ENCODE measurements around the gene PTPRA. TPM values are rescaled to one million over a fixed set of nuclear protein-coding genes. Genes with fewer than 3 reads are reported as not detected.

PTPRA gene
- total and polyA plus RNA-seq, 2 of the 8 experiments (the other 6 are each of a cell fraction or from before 2014, with no cell fraction given) = 47.7 to 51.3 TPM

DNA sequence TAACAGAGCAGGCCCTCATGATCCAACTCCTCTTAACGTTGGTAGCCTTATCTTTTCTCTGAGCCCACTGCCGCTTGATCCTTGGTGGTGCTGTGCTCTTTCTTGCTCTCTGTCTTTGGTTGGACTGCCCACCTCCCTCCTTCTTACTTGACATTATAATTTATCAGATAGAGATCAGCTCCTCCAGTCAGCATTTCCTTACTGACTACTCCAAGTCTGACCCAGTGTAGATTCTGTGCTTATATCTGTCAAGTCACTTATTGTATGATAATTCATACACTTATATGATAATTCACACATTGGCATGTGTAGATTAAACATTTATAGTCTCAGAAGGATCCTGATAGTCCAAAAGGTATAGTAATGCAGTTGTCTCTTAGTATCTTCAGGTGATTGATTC lies 18.1 kb downstream of the PTPRA start:
- H3K4me2 ChIP-seq (ENCODE audit: insufficient read depth in 1 of 2, low read depth in 2 of 2, low read length in 2 of 2) = no peak overlapping the region
- no peaks in the 10 kb centered on the region for H3K4me1 ChIP-seq (replicated peaks in 1 of 4; ENCODE audit: control insufficient read depth in 3 of 4, insufficient read depth in 4 of 4, low read length in 3 of 4)
- no peak overlapping the region for H2BK120ac ChIP-seq (replicated peaks; ENCODE audit: low read depth, low read length)
- peaks cover 3 to 5% of the 10 kb centered on the region in 2 experiments for H4K20me1 ChIP-seq (replicated peaks in 1 of 2; ENCODE audit: control insufficient read depth in 1 of 2, insufficient read depth in 2 of 2, low read length in 2 of 2)
- H2AFZ ChIP-seq (ENCODE audit: low read length) = no peak overlapping the region
- H2BK5ac ChIP-seq (ENCODE audit: low read depth, low read length) = no peak overlapping the region
- H3K27me3 ChIP-seq (replicated peaks in 1 of 4; ENCODE audit: control insufficient read depth in 3 of 4, extremely low read depth in 1 of 4, insufficient read depth in 3 of 4, low read length in 3 of 4) = no peaks in the 10 kb centered on the region
- no peak for FAIRE-seq
- CTCF ChIA-PET (ENCODE audit: partially characterized antibody) = interaction anchor here (1.0 kb wide), 1 partner anchor 26 kb away, joined by 3 read pairs; no protein-coding TSS in a partner anchor
- no peak overlapping the region for H3K4ac ChIP-seq (replicated peaks; ENCODE audit: insufficient read length, low read depth, low read length)
- H4K91ac ChIP-seq (replicated peaks; ENCODE audit: insufficient read length, low read length) = no peak overlapping the region
- H3K23me2 ChIP-seq (ENCODE audit: low read depth, low read length) = peaks cover 2% of the 10 kb centered on the region; the same call in 1 of the 2 replicates
- no peak overlapping the region for H2BK20ac ChIP-seq (ENCODE audit: low read length)
- no peak overlapping the region for H3K4me3 ChIP-seq (ENCODE audit: extremely low read depth in 1 of 4, insufficient read depth in 2 of 4, low read depth in 3 of 4, low read length in 4 of 4)
- H3K56ac ChIP-seq (replicated peaks; ENCODE audit: insufficient read length, low read depth, low read length) = no peak overlapping the region
- H2AK5ac ChIP-seq (ENCODE audit: low read depth, low read length) = no peak overlapping the region
- no peak overlapping the region for H2BK12ac ChIP-seq (ENCODE audit: low read depth, low read length)
- H3K79me2 ChIP-seq (ENCODE audit: control insufficient read depth in 1 of 2, insufficient read depth in 2 of 2, low read length in 2 of 2) = peaks cover 5 to 83% of the 10 kb centered on the region in 2 experiments
- H3K14ac ChIP-seq (ENCODE audit: insufficient read length) = no peak overlapping the region
- no peaks in the 10 kb centered on the region for H3K9me3 ChIP-seq (ENCODE audit: insufficient read depth in 2 of 2, low read depth in 1 of 2, low read length in 1 of 2)
- no peak overlapping the region for H4K5ac ChIP-seq (ENCODE audit: insufficient read length, low read depth, low read length)
- H3K9ac ChIP-seq (replicated peaks in 1 of 4; ENCODE audit: extremely low read depth in 1 of 4, low read depth in 3 of 4, low read length in 3 of 4) = no peak overlapping the region
- no peak for DNase-seq (ENCODE audit: low read depth in 1 of 2, low spot score in 2 of 2)
- H3K27ac ChIP-seq (ENCODE audit: low read depth, low read length) = no peak overlapping the region
- no peak overlapping the region for H3K18ac ChIP-seq (ENCODE audit: extremely low read depth, low read length)
- POLR2A ChIA-PET (ENCODE audit: partially characterized antibody) = no interaction called here
- peaks cover 10% of the 10 kb centered on the region for H3K79me1 ChIP-seq (ENCODE audit: low read depth, low read length)
- WGBS, 2 experiments (ENCODE audit: extremely low coverage in 1 of 2, insufficient coverage in 1 of 2, insufficient read length in 1 of 2, insufficient replicate concordance in 2 of 2, low coverage in 1 of 2, low lambda C conversion rate in 2 of 2, missing lambda C conversion rate in 1 of 2) = 84% methylated on average over 2 of the region's 2 CpGs; no CpG with 5 or more reads in 1 of the 2 experiments
- no peak overlapping the region for H2BK15ac ChIP-seq (ENCODE audit: low read length)
- H3K23ac ChIP-seq (ENCODE audit: insufficient read length) = no peak overlapping the region
- no peak overlapping the region for H4K8ac ChIP-seq (ENCODE audit: extremely low read depth, insufficient read depth, low read length)
- H3K36me3 ChIP-seq (ENCODE audit: control insufficient read depth in 2 of 4, insufficient read depth in 4 of 4, low read length in 3 of 4) = no peaks in the 10 kb centered on the region
- TF ChIP-seq TAF1 (IDR thresholded peaks at IDR 0.05; ENCODE audit: low read depth, low read length) = no peak
- TF ChIP-seq CEBPB (IDR thresholded peaks at IDR 0.05; ENCODE audit: low read depth, low read length) = no peak
- TF ChIP-seq TEAD4 (IDR thresholded peaks at IDR 0.05; ENCODE audit: low read depth, low read length) = no peak
- TF ChIP-seq RAD21 (IDR thresholded peaks at IDR 0.05 in 1 of 2, conservative IDR thresholded peaks at IDR 0.05 in 1 of 2; ENCODE audit: low read depth in 2 of 2, low read length in 2 of 2) = no peak
- no peak for TF ChIP-seq POLR2AphosphoS5 (IDR thresholded peaks at IDR 0.05; ENCODE audit: low read depth, low read length)
- TF ChIP-seq, protein P1, sequence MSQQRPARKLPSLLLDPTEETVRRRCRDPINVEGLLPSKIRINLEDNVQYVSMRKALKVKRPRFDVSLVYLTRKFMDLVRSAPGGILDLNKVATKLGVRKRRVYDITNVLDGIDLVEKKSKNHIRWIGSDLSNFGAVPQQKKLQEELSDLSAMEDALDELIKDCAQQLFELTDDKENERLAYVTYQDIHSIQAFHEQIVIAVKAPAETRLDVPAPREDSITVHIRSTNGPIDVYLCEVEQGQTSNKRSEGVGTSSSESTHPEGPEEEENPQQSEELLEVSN (IDR thresholded peaks at IDR 0.05) = no peak
- no peak for TF ChIP-seq CTBP2 (IDR thresholded peaks at IDR 0.05; ENCODE audit: borderline replicate concordance, insufficient read depth, insufficient read length, low read length)
- TF ChIP-seq GTF2F1 (IDR thresholded peaks at IDR 0.05; ENCODE audit: borderline replicate concordance, low read depth, low read length) = no peak
- no peak for TF ChIP-seq KDM5A (IDR thresholded peaks at IDR 0.05; ENCODE audit: low read length)
- TF ChIP-seq RXRA (IDR thresholded peaks at IDR 0.05; ENCODE audit: insufficient read depth, low read depth, low read length) = no peak
- no peak for TF ChIP-seq SP2 (IDR thresholded peaks at IDR 0.05; ENCODE audit: low read length)
- no peak for TF ChIP-seq RFX5 (IDR thresholded peaks at IDR 0.05; ENCODE audit: borderline replicate concordance, low read depth, low read length)
- no peak for TF ChIP-seq ASH2L (IDR thresholded peaks at IDR 0.05; ENCODE audit: low read length)
- no peak for TF ChIP-seq BCL11A (IDR thresholded peaks at IDR 0.05; ENCODE audit: low read depth in 2 of 2, low read length in 2 of 2)
